GM18873 (cell line): ENCODE data around the gene HSPG2.

Experiments
- ATAC-seq: cut with Tn5 transposase; IDR thresholded peaks from one replicate; pipeline ENCODE4 v1.9.1; 2021; ENCODE audit warnings: mild to moderate bottlenecking, moderate library complexity, moderate number of reproducible peaks; ENCODE audit not compliant: unreplicated experiment, low FRiP score

Gene HSPG2

DNA sequence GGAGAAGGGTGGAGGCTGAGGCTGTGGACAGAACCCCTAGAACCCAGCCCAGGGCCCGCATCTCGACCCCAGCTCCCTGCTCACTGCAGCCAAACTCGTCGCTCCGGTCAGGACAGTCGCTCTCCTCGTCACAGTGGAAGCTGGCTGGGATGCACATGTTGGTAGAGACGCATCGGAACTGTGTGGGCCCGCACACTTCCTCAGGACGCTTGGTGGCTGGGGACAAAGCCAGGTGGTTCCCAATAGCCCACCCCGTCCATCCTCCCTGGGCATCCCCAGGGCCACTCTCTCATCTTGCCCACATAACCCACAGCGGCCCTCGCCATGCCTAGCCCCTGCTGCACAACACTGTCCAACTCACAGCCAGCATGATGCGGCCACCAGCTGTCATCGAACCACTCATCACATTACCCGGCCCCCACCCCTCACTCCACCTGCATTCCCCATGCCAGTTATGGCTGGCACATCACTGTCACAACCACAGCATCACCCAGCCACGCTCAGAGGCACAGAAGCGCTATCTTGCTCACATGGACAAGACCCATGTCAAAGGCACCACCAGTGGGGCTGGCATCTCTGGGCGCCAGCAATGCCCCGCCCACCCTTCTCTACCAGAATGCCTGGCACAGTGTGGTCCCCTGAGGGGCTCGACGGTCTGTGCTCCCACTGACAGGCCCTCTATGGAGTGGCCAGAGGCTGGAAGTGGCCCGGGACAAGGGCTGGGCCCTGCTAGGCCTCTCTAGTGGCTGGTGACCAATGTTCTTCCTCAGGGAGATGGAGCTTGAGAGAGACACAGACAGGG lies 51.7 kb downstream of the HSPG2 start:
- no peak for ATAC-seq

DNA sequence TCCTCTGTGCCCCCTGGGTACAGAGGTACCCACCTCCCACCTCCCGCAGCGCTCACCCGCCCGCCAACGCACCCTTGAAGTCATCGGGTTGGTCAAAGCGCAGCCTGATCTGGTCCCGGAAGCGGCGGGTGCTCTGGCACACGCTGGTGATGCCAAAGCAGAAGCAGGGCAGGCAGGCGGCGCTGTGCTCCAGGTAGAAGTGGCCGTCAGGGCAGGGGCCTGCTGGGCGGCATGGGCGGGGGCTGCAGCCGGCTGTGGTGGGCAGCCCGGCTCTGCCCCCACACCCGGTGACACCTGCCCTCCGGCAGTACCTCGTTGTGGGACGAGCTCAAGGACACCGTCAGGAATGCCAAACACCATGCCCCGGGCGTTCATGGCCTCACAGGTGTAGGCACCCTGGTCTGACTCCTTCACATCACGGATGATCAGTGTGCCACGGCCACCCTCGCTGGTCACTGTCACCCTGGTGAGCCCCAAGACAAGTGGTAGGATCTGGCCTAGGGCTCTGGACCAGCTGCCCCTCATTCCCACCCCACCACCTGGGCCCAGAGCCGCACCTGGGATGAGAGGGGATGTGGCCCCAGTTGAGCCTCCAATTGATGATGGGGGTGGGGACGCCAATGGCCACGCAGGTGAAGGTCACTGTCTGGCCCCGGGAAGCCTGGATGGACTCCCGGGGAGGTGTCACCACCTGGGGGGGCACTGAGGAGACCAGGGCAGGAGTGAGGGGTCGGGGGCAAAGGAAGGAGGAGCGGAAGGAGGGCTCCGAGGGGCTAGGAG lies 52.5 kb downstream of the HSPG2 start:
- no peak for ATAC-seq

DNA sequence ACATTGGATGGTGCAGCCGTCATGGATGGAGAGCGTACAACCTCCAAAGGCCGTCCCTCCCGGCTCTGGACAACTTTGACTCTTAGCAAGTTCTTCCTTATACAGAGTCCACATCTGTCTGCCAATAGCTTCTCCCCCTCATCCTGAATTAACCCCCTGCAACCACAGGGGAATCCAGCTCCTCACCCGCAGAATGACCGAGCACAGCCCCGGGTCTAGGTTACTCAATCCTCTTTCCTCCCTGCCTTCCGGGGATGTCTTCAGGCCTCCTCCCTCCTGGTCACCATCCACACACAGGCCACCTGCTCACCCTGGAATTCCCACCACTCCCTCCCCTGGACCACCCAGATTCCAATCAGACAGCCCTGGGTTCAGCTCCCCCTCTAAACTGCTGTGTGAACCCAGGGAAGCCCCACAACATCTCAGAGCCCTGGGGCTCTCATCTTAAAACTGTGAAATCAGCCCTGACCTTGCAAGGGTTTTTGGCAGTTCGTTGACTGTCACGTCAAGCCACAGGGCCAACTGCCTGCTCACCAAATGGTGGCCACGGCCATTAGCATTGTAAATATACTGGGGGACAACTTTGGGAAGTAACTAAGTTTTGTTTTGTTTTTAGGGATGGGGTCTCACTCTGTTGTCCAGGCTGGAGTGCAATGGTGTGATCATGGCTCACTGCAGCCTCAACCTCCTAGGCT lies 54.2 kb downstream of the HSPG2 start:
- ATAC-seq, result no peak

DNA sequence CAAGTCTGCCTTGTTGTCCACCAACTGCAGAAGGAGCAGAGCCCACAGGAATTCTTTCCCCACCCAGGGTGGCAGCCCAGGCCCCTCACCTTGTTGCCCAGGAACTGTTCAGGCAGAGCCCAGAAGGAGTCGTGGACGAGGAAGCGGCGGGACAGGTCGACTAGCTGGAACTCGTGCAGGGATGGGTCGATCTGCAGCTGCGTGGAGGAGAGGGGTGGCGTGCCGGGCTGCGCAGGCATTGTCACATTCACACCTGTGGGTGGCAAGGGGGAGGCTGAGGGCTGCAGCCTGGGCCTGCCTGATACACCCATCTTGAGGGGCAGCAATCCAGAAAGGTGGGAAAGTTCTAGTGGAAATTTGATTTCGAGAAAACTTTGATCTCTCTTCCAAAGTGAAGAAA lies 55.9 kb downstream of the HSPG2 start:
- ATAC-seq, result no peak

DNA sequence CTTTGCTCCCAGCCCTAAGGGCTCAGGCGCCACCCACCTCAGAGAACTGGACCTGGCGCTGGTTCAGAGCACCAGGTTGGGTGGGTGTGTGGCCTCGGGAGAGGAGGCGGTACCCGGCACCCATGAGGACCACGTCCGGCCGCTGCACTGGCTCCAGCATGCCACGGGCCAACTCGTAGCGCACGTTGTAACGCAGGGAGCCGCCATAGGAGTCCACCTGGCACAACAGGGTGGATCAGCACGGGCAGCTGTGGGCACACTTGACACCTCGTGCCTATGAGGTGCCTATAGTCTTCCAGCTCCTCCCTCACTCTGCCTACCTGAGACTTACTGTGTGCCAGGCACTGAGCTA lies 56.5 kb downstream of the HSPG2 start:
- no peak for ATAC-seq

DNA sequence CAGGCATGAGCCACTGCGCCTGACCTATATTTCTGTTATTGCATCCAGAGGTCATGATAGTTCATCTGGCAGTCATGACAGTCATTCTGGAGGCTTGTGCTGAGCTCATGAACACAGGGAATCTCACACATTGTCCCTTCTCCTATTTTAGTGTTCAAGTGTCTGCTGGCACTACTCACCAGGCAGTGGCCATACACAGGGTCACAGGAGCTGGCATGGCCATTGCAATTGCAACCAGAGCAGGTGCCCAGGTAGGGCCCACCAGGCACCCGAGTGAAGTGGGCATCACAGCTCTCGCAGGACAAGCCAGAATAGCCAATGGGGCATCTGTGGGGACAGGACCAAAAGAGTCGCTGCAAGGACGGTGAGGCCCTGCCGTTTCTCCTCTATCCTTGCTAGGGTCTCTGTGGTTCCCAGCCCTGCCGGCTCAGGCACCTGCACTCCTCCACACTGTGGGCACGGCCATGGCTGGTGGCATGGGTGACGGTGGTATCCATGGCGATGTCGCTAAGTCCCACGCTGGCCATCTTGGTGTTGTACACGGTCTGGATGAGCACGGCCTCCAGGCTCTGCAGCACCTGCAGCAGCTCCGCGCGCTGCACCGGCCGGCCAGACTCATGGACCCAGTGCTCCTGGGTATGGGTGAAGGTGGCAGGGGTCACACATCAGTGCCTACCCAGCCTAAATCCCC lies 57.0 kb downstream of the HSPG2 start:
- no peak for ATAC-seq

DNA sequence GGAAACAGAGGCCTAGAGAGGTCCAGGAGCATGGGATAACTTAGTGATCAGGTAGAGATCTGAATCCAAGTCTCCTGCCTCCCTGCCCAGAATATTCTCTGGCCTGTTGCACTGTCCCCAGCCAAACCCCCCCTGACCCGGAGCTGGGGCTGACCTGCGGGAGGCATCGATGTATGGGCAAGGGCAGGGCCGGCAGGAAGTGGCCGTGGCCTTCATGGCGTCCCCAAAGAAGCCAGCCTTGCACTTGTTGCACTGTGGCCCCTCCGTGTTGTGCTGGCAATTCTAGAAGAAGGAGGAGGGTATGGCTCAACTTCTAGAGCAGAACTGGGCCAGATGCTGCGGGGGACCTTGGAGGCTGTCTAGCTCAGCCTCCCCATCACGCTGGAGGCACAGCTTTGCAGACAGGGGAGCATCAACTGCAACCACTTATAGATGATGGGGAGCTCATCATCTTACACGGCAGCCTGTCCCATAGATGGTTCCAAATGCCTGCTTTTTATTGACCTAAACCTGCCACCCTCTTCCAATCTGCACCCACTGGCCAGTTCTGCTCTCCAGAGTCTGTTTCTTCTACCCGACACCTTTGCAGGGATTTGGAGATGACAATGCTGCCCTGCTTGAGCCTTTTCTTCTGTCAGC lies 58.2 kb downstream of the HSPG2 start:
- no peak for ATAC-seq

DNA sequence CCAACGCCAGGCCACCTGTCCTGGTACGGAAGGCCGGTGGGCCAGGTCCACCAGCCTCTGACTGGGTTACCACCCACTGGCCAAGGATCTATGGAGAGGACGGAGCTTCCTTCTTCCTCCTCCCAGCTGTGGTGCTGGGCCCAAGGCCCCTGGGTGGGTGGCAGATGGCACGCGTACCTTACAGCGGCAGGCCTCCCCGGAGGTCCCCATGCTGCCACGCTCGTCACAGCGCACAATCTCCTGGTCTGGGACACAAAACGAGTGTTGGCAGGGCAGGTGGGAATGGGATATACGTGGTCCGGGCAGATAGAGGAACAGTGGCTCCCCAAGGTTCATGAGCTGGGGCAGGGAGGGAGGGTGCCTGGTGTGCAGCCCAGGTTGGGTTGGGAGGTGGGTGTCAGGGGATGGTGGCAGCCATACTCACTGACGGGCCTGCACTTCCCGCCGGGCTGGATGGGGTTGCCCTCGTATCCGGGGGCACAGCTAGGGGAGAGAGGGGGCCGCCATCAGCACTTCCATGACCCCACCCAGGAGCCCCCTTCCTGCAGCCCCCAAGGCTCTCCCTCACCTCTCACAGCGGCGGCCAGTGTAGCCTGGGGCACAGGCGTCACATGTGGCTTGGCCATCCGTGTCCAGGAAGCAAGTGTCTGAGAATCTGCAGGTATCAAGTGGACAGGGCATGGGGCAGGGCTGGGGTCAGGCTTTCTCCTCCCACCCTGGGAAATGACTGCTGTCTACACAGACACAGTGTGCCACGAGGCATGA lies 58.9 kb downstream of the HSPG2 start:
- ATAC-seq, result no peak

DNA sequence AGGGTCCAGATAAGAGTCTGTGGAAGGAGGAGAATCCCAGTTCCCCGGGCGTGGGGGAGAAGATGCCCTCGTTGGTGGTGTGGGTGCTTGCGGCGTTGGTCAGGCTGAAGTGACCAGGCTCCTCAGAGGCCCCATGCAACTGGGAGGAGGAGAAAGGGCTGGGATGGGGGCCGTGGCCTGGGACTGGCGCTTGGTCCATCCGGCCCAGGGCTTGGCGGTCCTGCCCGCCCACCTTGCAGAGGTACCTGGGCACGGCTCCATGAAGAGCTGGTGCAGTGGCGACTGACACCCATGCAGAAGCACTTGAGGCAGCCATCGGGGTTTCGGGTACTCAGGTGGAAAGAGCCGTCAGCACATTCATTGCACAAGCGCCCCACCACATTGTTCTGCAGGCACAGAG lies 60.8 kb downstream of the HSPG2 start:
- ATAC-seq, result no peak

DNA sequence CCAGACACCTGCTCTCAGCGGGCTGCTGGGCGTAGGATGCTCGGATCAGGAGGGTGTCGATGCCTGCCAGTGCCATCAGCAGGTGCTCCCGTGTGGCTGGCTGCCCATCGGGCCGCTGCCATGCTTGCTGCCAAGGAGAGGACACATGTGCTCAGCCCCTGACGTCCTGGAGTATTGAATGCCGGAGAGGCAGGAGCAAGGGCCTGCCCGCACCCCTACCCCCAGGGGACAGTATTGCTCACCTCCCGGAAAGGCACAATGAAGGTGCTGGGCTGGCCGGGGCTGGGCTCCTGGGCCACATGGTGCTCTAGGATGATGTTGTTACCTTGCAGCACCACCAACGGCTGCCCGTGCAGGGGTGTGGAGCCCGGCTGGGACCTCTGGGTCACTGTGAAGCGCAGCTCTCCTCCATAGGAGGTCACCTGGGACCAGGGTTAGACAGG lies 61.5 kb downstream of the HSPG2 start:
- no peak for ATAC-seq

DNA sequence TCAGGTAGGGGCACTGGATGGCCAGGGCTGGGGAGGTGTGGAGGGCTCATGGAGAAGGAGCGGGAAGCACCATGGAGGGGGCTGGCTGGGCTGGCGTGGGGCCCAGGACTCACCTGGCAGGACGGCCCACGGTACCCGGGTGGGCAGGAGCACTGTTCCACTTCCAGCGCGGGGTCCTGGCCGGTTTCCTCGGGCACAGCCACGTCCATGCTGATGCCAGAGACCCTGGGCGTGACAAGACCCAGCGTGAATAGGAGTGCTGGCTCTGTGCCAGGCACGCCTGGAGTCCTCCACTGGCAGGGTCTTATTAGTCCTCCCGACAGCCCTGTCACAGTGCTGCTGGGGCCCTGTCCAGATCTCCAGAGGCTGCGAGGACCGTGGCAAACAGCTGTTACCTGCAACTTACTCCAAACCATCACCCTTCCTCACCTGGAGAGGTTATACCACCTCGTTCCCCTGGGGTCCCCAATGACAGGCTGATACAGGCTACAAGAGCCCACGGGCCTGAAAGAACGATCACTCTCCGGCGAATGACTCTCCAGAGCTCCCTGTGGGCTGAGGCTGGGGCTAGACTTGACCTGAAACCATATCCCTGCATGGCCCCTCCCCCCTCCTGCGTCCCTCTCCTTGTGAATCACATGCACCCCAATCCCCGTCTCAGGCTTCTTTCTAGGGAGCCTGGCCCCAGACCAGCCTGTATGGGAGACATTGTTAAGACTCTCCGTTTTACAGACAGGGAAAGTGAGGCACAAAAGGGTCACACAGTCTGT lies 62.1 kb downstream of the HSPG2 start:
- no peak for ATAC-seq

DNA sequence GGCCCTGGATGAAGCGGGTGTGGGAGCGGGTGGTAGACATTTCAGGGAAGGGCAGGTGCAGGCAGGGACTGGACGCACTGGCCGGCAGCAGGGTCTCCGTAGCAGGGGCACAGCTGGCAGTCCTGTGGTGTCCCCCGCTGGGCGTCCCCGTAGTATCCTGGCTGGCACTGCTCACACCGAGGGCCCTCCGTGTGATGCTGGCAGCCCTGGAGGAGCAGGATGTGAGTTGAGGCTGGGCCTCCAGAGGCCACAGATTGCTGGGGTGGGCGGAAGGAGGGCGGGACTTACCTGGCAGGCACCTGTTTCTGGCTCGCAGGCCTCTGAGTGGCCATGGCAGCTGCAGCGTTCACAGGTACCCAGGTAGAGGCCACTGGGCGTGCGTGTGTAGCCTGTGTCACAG lies 62.8 kb downstream of the HSPG2 start:
- no peak for ATAC-seq

DNA sequence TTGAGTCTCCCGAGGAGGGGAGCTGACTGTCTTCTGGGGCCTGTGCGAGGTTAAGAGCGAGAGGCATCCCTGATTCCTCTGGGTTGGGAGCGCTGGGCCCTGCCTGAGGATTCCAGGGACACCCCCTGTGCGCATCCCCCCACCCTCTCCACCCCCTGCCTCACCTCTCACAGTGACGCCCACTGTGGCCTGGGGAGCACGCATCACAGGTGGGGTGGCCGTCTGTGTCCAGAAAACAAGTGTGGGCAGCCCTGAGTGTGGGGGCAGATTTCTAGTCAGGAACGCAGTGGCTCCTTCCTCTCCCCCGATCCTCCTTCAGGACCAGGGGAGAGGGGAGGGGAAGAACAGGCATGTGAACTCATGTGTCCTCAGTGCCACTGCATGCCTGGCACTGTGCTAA lies 63.3 kb downstream of the HSPG2 start:
- ATAC-seq, result no peak

DNA sequence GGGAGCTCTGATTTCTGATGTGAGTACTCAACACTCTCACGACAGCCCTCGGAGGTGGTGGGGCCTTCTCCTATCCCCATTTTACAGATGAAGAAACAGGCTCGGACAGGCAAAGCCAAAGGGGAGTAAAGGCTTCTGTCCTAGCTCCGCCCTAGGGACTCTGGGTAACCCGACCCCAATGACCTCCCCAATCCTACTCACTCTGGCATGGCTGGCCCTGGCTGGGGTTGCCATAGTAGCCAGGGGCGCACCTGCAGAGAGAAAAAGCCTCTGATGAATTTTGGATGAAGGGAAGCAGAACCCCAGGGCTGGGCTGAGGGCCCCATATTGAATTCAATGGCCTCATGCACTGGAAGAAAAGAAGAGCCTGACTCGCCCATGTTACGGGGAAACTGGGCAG lies 63.9 kb downstream of the HSPG2 start:
- no peak for ATAC-seq

DNA sequence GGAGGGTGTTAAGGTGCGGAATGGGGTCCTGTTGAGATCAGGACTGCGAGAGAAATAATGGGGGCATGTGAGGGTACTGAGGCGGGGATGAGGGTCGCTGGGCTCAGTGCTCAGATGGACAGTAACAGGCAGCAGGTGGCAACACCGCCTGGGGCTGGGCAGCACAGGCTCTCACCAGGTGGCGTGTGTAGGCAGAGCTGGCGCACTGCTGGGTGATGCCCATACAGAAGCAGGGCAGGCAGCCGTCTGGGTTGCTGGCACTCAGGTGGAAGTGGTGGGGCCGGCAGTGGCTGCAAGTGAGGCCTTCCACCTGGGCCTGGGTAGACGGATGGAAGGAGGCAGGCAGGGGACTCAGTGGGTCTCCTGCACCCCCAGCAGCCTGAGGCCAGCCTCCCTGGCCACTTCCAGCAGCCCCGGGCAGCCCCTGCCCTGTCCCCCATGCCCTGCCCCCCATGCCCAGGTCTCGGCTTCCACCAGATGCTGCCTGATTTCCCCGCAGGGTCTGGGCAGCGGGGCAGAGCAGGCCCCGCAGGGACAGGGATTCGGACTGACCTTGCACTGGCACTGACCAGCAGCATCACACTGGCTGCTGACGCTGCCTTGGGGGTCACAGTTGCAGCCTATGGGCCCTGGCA lies 64.5 kb downstream of the HSPG2 start:
- no peak for ATAC-seq

DNA sequence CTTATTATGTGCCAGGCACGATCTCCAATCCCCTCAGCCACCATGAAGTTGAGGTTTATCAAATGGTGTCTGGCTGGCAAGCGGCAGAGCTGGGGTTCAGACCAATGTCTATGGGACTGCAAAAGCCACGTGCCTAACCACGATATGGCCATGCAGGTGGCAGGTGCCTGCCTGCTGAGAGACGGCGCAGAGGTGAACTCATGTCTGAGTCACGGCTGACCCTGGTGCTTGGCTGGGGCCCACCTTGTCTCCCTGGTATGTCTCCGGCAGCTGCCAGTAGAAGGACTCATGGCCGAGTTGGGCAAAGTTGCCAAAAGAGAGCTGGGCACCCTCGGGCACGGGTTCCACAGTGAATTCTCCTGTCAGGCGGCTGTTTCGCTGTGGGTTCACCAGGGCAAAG lies 65.2 kb downstream of the HSPG2 start:
- no peak for ATAC-seq

DNA sequence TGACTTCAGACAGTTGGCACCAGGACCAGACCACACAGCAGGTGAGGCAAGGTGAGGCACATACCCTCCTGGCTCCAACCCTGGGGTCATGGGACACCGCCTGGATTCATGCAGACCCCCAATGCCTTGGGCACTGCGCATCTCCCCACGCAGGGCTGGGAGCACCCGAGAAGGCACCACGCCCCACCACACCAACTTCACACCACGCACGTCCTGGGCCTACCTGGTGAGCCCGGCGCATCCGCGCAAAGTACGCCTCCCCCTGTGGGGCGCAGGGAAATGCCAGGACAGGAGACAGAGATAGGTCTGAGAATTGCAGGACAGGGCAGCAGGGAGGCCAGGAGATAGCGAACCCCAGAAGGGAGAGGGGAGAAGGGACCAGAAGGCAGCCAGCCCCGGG lies 66.5 kb downstream of the HSPG2 start:
- ATAC-seq, result no peak

DNA sequence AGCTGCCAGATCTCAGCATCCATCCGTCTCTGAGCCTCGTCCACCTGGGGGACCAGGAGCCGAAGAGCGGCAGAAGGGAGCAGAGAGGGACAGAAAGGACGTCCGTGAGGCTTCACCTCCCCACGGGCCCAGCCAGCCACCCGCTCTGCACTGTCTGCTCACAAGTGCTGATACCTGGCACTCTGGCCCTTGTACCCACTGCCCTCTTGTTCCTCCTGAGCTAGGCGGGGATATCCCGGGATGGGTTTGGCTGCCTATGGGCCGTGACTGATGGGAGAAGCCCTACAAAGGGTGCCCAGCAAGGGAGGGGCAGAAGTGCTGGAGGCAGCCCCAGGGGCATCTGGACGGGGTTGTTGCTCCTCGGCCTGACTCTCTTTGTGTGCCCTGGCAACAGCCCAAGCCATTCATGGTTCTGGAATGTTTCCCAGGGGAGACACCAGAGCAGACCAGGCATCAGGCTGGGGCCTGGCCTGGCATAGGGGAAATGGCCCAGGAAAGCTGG lies 67.4 kb downstream of the HSPG2 start:
- no peak for ATAC-seq
